ENCODE data around the gene TMCC2. TPM values are rescaled to one million over a fixed set of nuclear protein-coding genes. Genes with fewer than 3 reads are reported as not detected.

Gene TMCC2
- polyA plus RNA-seq, 1 experiment, result 3.4 TPM

DNA sequence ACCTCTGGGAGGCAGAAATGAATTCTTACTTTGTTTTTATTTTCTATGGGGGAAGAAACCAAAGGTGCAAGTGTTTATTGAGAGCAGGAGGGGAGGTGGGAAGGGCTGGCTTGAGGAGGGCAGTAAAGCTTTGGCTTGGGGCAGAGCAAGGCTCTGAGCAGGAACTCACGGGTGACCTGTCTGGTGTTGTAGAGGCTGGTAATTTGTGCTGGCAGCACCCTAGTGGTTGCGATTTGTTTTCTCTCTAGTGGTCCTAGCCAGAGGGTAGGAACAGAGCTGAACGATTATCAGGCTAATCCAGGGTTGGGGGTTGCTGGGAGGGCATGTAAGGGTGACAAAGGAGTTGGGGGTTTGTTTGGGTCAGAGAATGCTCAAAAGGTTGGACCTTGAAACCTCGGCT lies 16.6 kb downstream of the TMCC2 start:
- H3K27me3 ChIP-seq (ENCODE audit: control insufficient read depth, insufficient read depth, low read length), result no peaks in the 10 kb centered on the region
- CTCF ChIA-PET, result interaction anchor here (1.0 to 6.4 kb wide), 4 partner anchors 12 to 183 kb away, joined by 3 to 67 read pairs (median 7); no protein-coding TSS in a partner anchor
- TF ChIP-seq, protein P1, sequence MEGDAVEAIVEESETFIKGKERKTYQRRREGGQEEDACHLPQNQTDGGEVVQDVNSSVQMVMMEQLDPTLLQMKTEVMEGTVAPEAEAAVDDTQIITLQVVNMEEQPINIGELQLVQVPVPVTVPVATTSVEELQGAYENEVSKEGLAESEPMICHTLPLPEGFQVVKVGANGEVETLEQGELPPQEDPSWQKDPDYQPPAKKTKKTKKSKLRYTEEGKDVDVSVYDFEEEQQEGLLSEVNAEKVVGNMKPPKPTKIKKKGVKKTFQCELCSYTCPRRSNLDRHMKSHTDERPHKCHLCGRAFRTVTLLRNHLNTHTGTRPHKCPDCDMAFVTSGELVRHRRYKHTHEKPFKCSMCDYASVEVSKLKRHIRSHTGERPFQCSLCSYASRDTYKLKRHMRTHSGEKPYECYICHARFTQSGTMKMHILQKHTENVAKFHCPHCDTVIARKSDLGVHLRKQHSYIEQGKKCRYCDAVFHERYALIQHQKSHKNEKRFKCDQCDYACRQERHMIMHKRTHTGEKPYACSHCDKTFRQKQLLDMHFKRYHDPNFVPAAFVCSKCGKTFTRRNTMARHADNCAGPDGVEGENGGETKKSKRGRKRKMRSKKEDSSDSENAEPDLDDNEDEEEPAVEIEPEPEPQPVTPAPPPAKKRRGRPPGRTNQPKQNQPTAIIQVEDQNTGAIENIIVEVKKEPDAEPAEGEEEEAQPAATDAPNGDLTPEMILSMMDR (IDR thresholded peaks at IDR 0.05; ENCODE audit: insufficient read depth, low read depth, low read length), result no peak
- POLR2A ChIA-PET, result no interaction called here
- no peak overlapping the region for H3K4me3 ChIP-seq (ENCODE audit: low read depth, low read length)
- 0 out of 2 replicates have a peak, but pooled peaks cover 2% of the 10 kb centered on the region for H3K36me3 ChIP-seq (ENCODE audit: control insufficient read depth, insufficient read depth, low read length)
- DNase-seq (ENCODE audit: low read depth), result no peak

DNA sequence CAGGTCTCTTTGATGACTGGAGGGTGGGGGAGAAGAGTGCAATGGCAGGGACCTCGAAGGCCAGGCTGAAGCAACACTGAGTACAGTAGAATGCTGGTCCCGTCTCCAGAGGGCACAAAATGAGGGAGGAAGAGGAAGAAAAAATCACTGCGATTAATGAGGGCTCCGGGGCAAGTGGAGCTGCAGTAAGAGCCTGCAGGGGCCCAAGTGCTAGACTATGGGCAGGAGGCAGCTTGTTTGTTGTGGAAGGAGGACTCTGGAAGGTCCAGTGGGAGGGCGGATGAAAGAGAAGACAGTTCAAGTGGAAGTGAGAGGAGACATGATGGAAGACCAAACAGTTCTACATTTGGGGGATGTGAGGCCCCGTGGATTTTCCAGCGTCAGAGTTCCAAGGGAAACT lies 17.4 kb downstream of the TMCC2 start:
- DNase-seq (ENCODE audit: low read depth), result no peak
- Histone ChIP-seq H3K36me3 (ENCODE audit: control insufficient read depth, insufficient read depth, low read length) (0 out of 2 replicates have a peak, but pooled peaks cover 2% of the 10 kb centered on the region), H3K27me3 (ENCODE audit: control insufficient read depth, insufficient read depth, low read length) (no peaks in the 10 kb centered on the region), H3K4me3 (ENCODE audit: low read depth, low read length) (no peak overlapping the region)
- ChIA-PET POLR2A (no interaction called here), CTCF (interaction anchor here (1.0 to 6.4 kb wide), 2 partner anchors 11 to 184 kb away, joined by 4 to 67 read pairs; no protein-coding TSS in a partner anchor)
- TF ChIP-seq, protein P1 (IDR thresholded peaks at IDR 0.05; ENCODE audit: insufficient read depth, low read depth, low read length), result no peak

DNA sequence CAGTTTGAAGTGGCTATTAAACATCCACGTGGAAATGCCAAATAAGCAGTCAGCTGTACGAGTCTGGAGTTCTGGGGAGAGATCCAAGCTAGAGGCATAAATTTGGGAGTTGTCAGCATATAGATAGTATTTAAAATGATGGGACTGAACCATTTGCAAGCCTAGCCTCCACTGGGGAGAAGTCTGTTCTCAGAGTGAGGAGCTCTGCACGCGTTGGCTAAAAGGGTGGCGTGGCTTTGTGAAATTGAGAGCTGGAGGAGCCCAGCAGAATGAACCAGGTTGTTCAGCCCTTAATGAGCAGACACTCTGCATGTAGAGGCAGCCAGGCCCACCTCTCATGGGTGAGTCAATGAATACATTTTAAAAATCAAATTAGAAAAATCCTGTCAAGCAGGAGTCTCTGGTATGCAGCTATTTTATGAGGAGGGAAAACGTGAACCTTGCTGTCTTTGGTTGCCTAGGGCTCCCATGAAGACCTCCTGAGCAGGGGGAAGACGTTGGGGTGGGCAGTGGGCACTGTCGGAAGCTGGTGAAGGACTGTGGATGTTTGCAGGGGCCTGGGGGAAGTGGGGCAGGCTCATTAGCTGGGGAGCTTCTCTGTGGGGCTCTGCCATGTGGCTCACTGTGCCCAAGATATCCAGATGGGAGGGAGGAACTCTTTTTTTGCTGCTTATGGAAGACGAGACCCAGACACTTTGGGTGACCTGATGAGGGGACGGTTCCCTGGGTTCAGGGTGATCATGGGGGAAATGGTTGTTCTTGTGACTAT lies 18.8 kb downstream of the TMCC2 start:
- DNase-seq (ENCODE audit: low read depth), result no peak
- POLR2A ChIA-PET, result no interaction called here
- H3K36me3 ChIP-seq (ENCODE audit: control insufficient read depth, insufficient read depth, low read length), result 0 out of 2 replicates have a peak, but pooled peaks cover 2% of the 10 kb centered on the region
- H3K4me3 ChIP-seq (ENCODE audit: low read depth, low read length), result no peak overlapping the region
- CTCF ChIA-PET, result interaction anchor here (0.9 to 6.4 kb wide), 6 partner anchors 9 to 274 kb away, joined by 3 to 67 read pairs (median 4); partner anchors contain the start of gene TMCC2
- no peaks in the 10 kb centered on the region for H3K27me3 ChIP-seq (ENCODE audit: control insufficient read depth, insufficient read depth, low read length)
- TF ChIP-seq, protein P1 (IDR thresholded peaks at IDR 0.05; ENCODE audit: insufficient read depth, low read depth, low read length), result no peak

DNA sequence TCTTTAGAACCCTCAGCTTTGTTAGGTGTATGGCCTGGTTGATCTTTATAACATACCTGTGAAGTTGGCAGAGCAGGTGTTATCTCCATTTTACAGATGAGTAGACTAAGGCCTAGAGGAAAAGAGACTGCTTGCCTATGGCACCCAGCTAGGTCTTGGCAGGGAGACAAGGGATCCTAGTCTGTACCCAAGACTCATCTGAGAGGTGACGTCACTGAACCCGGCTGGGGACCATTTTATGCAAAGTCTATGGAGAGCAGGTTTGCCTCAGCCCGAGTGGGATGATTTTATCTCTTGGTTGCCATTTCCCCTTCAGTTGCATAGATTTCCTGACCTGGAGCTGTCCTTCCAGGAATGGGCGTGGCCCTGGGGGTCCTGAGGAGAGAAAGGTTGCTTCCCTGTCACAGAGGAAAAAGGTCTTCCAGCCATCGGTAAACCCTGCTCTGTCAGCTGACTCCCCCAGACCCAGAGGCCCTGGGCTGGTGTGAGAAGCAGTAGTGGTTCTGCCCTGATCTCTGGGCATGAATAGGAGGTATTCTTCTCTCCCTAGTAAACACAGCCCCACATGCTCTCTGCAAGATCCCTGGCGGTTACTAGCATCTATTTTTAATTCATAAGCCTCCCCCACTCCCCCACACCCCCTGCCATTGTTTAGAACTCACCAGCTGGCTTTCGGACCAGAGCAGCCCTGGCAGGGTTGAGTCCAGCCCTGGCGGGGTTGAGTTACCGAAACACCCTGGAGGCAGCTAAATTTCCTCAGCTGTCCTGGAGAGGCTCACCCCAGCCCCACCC lies 19.6 kb downstream of the TMCC2 start:
- TF ChIP-seq, protein P1 (IDR thresholded peaks at IDR 0.05; ENCODE audit: insufficient read depth, low read depth, low read length), result no peak
- Histone ChIP-seq H3K36me3 (ENCODE audit: control insufficient read depth, insufficient read depth, low read length) (no peaks in the 10 kb centered on the region), H3K4me3 (ENCODE audit: low read depth, low read length) (no peak overlapping the region), H3K27me3 (ENCODE audit: control insufficient read depth, insufficient read depth, low read length) (no peaks in the 10 kb centered on the region)
- ChIA-PET CTCF (interaction anchor here (0.6 to 6.4 kb wide), 7 partner anchors 9 to 275 kb away, joined by 3 to 67 read pairs (median 4); partner anchors contain the start of gene TMCC2), POLR2A (no interaction called here)
- no peak for DNase-seq (ENCODE audit: low read depth)
